Measurements from ENCODE around the gene KCNA10.

KCNA10 gene

GRCh38 chr1:110519125-110519810 lies at the start of gene KCNA10:
KCNA10 (minus strand) TSS chr1:110519175; CDS start chr1:110518787, 388 bp downstream.
- DNase-seq = no peak

- no peak for DNase-seq
These were observed 47.9 kb upstream of the KCNA10 start for GRCh38 chr1:110566836-110567235.

GRCh38 chr1:110565565-110565964 lies 46.6 kb upstream of the KCNA10 start:
- DNase-seq = no peak

GRCh38 chr1:110563089-110563488 lies 44.1 kb upstream of the KCNA10 start:
- no peak for DNase-seq

GRCh38 chr1:110561596-110561995 lies 42.6 kb upstream of the KCNA10 start:
- no peak for DNase-seq

GRCh38 chr1:110559157-110559556 lies 40.2 kb upstream of the KCNA10 start:
- no peak for DNase-seq

GRCh38 chr1:110557481-110557880 lies 38.5 kb upstream of the KCNA10 start:
- DNase-seq = no peak

GRCh38 chr1:110556471-110556807 lies 37.5 kb upstream of the KCNA10 start:
- no peak for DNase-seq

GRCh38 chr1:110555807-110556470 lies 37.0 kb upstream of the KCNA10 start:
- DNase-seq = no peak

- DNase-seq = peak; percentile 65
These were observed 36.2 kb upstream of the KCNA10 start for GRCh38 chr1:110554871-110555801.

GRCh38 chr1:110551278-110551809 lies 32.4 kb upstream of the KCNA10 start:
- no peak for DNase-seq

- no peak for DNase-seq
These were observed 30.9 kb upstream of the KCNA10 start for GRCh38 chr1:110549831-110550230.

- DNase-seq = no peak
These were observed 29.4 kb upstream of the KCNA10 start for GRCh38 chr1:110548381-110548780.

- no peak for DNase-seq
These were observed 28.0 kb upstream of the KCNA10 start for GRCh38 chr1:110547017-110547416.

- no peak for DNase-seq
These were observed 26.5 kb upstream of the KCNA10 start for GRCh38 chr1:110545492-110545891.

- DNase-seq = no peak
These were observed 25.8 kb upstream of the KCNA10 start for GRCh38 chr1:110544753-110545152.

GRCh38 chr1:110542725-110543124 lies 23.8 kb upstream of the KCNA10 start:
- no peak for DNase-seq

- DNase-seq = no peak
These were observed 23.0 kb upstream of the KCNA10 start for GRCh38 chr1:110541906-110542395.

- DNase-seq = no peak
These were observed 22.1 kb upstream of the KCNA10 start for GRCh38 chr1:110540891-110541685.

- no peak for DNase-seq
These were observed 19.9 kb upstream of the KCNA10 start for GRCh38 chr1:110538921-110539320.

- DNase-seq = no peak
These were observed 19.1 kb upstream of the KCNA10 start for GRCh38 chr1:110538075-110538474.

- no peak for DNase-seq
These were observed 17.0 kb upstream of the KCNA10 start for GRCh38 chr1:110535985-110536384.
